Retinal pigment epithelial cell (primary cell): Measurements from ENCODE around the gene SPATA3.

Source experiments
- DNase-seq: peaks from one replicate; pipeline ENCODE4 v3.0.0-alpha.2; 2010; ENCODE audit warnings: low read depth
- H3K4me3 ChIP-seq: 2 replicates; pipeline ENCODE4 v1.5.1; 2011; ENCODE audit warnings: mild to moderate bottlenecking, low read length, control low read depth, moderate library complexity
- TF ChIP-seq, protein P1 (sequence below): conservative IDR thresholded peaks from 2 replicates; pipeline ENCODE4 v1.5.1; 2011; ENCODE audit warnings: low read depth, low read length, control low read depth, inconsistent platforms

SPATA3 gene

DNA sequence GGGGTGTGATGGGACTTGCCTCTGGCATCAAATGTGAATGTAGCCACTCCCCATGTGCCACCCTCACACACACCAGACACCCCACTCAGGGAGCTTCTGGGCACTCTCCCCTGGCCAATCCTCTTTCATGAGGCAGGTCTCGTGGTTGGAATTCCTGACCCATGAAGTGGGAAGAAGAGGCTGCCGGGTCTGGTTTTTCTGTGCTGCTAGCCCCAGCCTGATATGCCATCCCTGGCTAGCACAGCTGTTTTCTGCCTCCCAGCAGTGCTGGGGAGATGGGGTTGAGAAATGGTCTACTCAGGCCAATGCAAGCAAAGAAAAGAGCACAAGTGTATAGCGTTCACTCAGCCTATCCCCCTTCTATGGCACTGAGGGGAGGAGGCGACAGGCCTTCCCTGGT lies 40.2 kb downstream of the SPATA3 start:
- TF ChIP-seq, protein P1, sequence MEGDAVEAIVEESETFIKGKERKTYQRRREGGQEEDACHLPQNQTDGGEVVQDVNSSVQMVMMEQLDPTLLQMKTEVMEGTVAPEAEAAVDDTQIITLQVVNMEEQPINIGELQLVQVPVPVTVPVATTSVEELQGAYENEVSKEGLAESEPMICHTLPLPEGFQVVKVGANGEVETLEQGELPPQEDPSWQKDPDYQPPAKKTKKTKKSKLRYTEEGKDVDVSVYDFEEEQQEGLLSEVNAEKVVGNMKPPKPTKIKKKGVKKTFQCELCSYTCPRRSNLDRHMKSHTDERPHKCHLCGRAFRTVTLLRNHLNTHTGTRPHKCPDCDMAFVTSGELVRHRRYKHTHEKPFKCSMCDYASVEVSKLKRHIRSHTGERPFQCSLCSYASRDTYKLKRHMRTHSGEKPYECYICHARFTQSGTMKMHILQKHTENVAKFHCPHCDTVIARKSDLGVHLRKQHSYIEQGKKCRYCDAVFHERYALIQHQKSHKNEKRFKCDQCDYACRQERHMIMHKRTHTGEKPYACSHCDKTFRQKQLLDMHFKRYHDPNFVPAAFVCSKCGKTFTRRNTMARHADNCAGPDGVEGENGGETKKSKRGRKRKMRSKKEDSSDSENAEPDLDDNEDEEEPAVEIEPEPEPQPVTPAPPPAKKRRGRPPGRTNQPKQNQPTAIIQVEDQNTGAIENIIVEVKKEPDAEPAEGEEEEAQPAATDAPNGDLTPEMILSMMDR, result no peak
- H3K4me3 ChIP-seq, result no peak overlapping the region
- DNase-seq, result no peak

- DNase-seq, result no peak
- H3K4me3 ChIP-seq, result no peak overlapping the region
- TF ChIP-seq, protein P1, result no peak
These were observed 40.7 kb downstream of the SPATA3 start for GRCh38 chr2:231036578-231037106.

- no peak for DNase-seq
- TF ChIP-seq, protein P1, result no peak
- H3K4me3 ChIP-seq, result peak within 1 kb of the TSS; percentile 37
These were observed 41.3 kb downstream of the SPATA3 start, which contains the start of gene C2orf72 for GRCh38 chr2:231037202-231037730. Gene C2orf72, plus strand, starts transcription at chr2:231037523. Its CDS starts 43 bp downstream, at chr2:231037566.

DNA sequence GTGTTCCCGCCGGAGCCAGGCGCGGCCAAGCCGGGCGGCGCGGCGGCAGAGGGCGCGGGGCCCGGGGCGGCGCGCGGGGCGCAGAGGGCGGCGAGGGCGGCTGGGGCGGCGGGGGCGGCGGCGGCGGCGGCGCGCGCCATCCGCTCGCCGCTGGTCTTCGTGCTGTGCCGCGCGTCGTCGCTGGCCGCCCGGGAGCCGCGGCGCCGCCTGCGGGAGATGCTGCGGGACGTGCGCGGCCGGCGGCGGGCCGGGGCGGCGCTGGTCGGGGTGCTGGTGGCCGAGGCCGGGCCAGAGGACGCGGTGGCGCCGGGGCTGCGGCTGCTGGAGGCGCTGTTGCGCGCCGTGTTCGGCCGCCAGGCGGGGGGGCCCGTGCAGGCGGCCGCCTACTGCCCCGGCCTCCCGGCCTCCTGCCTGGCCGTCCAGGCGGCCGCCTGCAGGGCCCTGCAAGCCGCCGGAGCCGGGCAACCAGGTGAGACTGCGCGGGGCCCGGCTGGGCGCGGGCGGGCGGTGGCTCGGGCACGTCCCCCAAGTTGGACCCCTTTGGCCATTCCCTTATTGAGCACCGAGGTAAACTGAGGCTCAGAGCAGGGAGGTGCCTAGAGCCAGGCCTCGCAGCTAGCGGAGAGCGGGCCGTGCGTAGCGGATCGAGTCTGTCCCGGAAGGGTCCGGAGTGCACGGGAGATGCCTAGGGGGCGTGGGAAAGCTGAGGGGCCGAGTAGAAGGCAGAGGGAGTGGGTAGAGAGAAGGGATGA lies 42.0 kb downstream of the SPATA3 start:
- TF ChIP-seq, protein P1, result no peak
- DNase-seq, result no peak
- H3K4me3 ChIP-seq, result peak overlapping the region; percentile 37

GRCh38 chr2:231038483-231039293 lies 42.8 kb downstream of the SPATA3 start:
- peak overlapping the region; percentile 37 for H3K4me3 ChIP-seq
- no peak for DNase-seq
- TF ChIP-seq, protein P1, result no peak

DNA sequence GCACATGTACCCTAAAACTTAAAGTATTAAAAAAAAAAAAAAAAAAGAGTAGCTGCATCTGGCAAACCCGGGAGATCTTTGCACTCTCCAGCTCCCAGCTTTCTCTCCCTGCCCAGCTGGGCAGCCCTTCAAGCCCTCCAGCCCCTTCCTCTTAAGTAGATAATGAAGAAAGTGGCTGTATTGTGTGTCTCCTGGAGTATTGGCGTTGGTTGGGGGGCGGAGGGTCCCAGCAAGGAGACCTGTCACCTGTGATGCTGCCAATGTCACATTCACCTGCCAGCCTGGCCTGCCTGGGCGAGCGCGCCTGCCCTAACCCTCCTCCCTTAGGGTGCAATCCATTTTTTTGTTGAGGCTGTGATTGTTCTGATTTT lies 43.4 kb downstream of the SPATA3 start:
- H3K4me3 ChIP-seq, result no peak overlapping the region
- no peak for DNase-seq
- TF ChIP-seq, protein P1, result no peak
